A172 (cell line): ENCODE measurements around the gene KLF16. TPM values are rescaled to one million over a fixed set of nuclear protein-coding genes. Genes with fewer than 3 reads are reported as not detected.
"Not testable (repeated sequence)": the region's sequence is repeated elsewhere in the genome, so short reads cannot be mapped to it uniquely, and the experiment has no call there.

Experiments
- DNase-seq: peaks from one replicate; pipeline ENCODE4 v3.0.0-alpha.2; 2015; ENCODE audit warnings: low spot score
- total RNA-seq: library from RNA; depleted of rRNA; stranded (reverse); fragments of >200 nt; shearing (Covaris generic); gene quantifications from 2 replicates; pipeline ENCODE4 v1.2.3, GENCODE V29; 2014; rRNA removed

KLF16 gene
- 8.2 and 11.5 TPM in 2 replicates for total RNA-seq

DNA sequence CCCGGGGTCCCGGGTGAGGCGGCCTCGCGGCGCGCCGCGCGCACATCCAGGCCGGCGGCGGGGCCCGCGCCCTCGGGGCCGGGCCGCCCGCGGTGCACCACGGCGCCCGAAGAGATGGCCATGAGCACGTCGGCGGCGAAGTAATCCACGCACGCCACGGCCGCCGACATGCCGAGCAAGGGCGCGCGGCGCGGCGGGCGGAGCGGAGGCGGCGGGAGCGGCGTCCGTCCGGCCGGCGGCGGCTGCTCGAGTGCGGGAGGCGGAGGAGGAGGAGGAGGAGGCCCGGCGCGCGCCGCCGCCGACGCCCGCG, at the start of gene KLF16:
KLF16 (minus strand) TSS at position 252 of the 310 bp plus-strand sequence; CDS start at position 170, 82 bp downstream.
- DNase-seq: no peak

DNA sequence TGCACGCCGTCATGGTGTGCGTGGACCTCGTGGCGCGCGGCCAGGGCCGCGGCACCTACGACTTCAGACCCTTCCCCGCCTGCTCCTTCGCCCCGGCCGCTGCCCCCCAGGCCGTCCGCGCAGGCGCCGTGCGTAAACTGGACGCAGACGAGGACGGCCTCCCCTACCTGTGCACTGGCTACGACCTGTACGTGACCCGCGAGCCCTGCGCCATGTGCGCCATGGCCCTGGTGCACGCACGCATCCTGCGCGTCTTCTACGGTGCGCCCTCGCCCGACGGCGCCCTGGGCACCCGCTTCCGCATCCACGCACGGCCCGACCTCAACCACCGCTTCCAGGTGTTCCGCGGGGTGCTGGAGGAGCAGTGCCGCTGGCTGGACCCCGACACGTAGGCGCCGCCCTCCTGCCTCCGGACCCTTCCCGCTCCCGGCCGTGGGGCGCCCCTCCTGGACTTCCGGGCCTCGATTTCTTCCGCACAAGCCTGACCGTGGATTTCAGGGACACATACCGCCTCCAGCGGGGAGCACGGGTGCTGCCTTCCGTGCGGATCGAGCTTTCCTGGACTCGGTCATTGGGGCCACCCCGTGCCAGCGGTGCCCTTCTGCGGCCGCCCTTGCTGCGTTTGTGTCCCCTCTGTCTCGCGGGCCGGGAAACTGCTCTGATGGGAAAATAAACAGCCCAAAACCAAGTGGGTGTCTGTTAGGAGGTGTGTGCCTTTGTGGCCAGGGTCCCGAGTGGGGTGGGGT, 49.6 kb upstream of the KLF16 start:
- no peak for DNase-seq

DNA sequence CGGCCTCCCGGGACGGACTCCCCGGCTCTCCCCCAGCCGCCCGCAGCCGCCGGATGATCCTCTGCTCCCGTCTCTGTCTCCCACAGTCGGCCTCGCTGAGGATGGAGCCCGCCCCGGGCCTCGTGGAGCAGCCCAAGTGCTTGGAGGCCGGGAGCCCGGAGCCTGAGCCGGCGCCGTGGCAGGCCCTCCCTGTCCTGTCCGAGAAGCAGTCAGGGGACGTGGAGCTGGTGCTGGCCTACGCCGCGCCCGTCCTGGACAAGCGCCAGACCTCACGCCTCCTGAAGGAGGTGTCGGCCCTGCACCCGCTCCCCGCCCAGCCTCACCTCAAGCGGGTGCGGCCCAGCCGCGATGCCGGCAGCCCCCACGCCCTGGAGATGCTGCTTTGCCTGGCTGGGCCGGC, 48.6 kb upstream of the KLF16 start:
- no peak for DNase-seq

GRCh38 chr19:1911098-1911497, 47.7 kb upstream of the KLF16 start:
- DNase-seq: no peak

DNA sequence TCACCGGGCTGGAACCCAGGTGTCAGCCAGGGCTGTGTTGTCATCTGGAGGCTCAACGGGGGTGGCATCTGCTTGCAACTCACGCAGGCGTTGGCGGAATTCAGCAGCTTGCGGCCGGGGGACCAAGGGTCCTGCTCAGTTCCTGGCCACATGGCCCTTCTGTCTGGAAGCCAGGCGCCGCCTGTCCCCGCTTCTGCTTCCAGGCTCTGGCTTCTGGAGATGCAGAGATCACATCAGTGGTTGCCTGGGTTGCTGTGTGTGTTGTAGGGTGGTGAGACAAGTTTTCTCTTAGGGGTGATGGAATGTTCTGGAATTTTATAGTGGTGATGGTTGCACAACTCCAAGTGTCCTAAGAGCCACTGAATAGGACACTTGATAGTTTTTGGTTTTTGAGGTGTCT, 46.8 kb upstream of the KLF16 start:
- no peak for DNase-seq

GRCh38 chr19:1909761-1910080, 46.3 kb upstream of the KLF16 start:
- no peak for DNase-seq

- no peak for DNase-seq
Observed at GRCh38 chr19:1908364-1908678, 44.9 kb upstream of the KLF16 start.

GRCh38 chr19:1907563-1908363, 44.4 kb upstream of the KLF16 start:
- DNase-seq: no peak

DNA sequence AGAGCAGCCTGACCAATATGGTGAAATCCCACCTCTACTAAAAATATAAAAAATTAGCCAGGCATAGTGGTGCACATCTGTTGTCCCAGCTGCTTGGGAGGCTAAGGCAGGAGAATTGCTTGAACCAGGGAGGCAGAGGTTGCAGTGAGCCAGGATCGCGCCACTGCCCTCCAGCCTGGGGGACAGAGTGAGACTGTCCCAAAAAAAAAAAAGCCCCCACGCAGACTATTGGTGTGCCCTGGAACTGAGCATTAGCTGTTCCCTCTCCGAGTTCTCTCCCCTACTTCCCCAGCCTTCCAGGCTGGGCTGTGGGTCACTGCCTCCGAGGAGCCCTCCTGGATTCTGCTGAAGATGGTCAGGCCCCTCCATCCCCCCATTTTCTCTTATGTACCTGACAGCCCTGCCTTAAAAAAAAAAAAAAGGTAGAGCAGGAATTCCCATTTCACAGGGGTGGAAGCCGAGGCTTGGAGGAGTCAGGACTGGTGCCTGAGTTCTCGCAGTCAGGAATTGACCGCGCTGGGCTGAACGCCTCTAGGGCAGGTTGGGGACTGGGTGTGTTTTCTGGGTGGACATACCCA, 43.7 kb upstream of the KLF16 start:
- DNase-seq: no peak

DNA sequence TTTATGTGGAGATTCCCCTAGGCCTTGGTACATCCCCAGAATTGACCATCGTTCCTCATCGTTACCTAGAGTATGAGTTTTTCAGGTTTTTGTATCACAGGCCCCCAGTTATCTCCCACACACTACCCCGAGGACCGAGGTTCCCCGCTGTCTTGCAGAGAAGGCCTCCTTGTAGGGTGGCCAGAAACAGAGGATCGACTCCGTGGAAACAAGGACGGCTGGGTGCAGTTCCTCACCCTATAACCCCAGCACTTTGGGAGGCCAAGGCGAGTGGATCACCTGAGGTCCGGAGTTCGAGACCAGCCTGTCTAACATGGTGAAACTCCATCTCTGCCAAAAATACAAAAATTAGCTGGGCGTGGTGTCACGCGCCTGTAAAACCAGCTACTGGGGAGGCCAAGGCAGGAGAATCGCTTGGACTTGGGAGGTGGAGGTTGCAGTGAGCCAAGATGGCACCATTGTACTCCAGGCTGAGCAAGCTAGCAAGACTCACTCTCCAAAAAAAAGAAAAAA, 42.5 kb upstream of the KLF16 start:
- DNase-seq: no peak

GRCh38 chr19:1905110-1905862, 41.9 kb upstream of the KLF16 start, which contains the start of the genes ADAT3 and SCAMP4:
Gene ADAT3 (plus strand): TSS chr19:1905399. CDS start chr19:1912048, 6,649 bp downstream.
Gene SCAMP4 (plus strand): TSS chr19:1905399. CDS start chr19:1915020, 9,621 bp downstream.
- peak; percentile 98 for DNase-seq

DNA sequence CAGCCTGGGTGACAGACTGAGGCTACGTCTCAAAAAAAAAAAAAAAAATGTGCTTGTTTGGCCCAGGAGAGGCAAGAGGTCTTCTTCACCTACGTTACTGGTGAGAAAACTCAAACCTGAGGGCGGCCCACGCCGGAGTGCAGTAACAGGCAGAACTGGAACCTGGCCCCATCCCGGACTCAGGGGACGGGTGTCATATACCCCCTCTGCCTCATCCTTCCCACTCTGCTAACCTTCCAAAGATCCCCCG, 41.4 kb upstream of the KLF16 start:
- DNase-seq: no peak

DNA sequence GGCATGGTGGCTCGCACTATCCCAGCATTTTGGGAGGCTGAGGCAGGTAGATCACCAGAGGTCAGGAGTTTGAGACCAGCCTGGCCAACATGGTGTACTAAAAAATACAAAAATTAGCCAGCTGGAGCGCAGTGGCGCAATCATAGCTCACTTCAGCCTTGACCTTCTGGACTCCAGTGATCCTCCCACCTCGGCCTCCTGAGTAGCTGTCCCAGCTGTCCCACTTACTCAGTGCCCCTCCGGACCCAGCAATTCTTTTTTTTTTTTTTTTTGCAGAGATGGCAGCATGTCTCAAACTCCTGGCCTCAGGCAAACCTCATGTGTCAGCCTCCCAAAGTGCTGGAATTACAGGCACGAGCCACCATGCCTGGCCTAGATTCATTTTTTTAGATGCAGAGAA, 39.5 kb upstream of the KLF16 start:
- no peak for DNase-seq

- no peak for DNase-seq
Observed at GRCh38 chr19:1901940-1902404, 38.6 kb upstream of the KLF16 start.

- no peak for DNase-seq
Observed at GRCh38 chr19:1896508-1896907, 33.1 kb upstream of the KLF16 start.

GRCh38 chr19:1893791-1894190, 30.4 kb upstream of the KLF16 start:
- no peak for DNase-seq

- no peak for DNase-seq
Observed at GRCh38 chr19:1889907-1890306, 26.5 kb upstream of the KLF16 start.

- no peak for DNase-seq
Observed at GRCh38 chr19:1888385-1888784, 25.0 kb upstream of the KLF16 start.

- not testable (repeated sequence) for DNase-seq
Observed at GRCh38 chr19:1886360-1886759, 23.0 kb upstream of the KLF16 start.

DNA sequence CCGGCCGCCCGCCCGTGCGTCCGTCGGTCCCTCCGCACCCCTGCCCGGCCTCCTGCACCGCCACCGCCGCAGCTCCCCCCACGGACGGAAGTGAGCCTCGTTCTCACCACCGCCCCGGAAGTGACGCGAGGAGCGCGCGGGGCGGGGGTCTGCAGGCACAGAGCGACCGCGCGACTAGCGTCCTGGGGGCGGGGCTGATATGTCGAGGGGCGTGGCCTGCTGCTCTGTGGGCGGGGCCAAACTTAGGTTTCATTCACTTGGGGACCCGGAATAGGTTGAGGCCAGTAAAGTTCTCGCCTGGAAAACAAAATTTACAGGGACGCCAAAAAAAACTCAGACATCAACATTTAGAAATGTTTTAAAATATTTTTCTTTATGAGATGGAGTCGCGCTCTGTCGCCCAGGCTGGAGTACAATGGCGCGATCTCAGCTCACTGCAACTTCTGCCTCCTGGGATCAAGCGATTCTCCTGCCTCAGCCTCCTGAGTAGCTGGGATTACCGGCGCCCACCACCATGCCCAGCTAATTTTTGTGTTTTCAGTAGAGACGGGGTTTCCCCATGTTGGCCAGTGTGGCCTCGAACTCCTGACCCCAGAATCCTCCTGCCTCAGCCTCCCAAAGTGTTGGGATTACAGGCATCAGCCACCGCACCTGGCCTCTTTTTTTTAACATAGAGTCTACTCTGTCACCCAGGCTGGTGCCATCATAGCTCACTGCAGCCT, 22.2 kb upstream of the KLF16 start, which contains the start of gene ABHD17A:
ABHD17A (minus strand) TSS at position 99 of the 722 bp plus-strand sequence. CDS start 3,930 bp downstream, outside the sequence.
- peak; percentile 81 for DNase-seq

GRCh38 chr19:1884719-1885334, 21.4 kb upstream of the KLF16 start:
- no peak for DNase-seq
